ENCODE data around the gene ALDH9A1.
"Not testable (repeated sequence)": the region's sequence is repeated elsewhere in the genome, so short reads cannot be mapped to it uniquely, and the experiment has no call there.

ALDH9A1 gene

DNA sequence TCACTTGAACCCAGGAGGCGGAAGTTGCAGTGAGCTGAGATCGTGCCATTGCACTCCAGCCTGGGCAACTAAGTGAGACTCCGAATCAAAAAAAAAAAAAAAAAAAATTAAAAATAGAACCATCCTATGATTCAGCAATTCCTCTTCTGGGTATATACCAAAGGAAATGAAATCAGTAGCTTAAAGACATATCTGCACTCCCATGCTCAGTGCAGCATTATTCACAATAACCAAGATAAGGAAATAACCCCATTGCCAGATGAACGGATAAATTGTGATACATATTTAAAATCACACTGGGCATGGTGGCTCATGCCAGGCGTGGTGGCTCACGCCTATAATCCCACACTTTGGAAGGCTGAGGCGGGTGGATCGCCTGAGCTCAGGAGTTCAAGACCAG lies 23.8 kb downstream of the ALDH9A1 start:
- ATAC-seq: no peak
- H3K27me3 Mint-ChIP-seq: no peaks in the 10 kb centered on the region
- H3K4me3 Mint-ChIP-seq: no peak overlapping the region
- H3K27ac Mint-ChIP-seq: no peak overlapping the region
- H3K9me3 Mint-ChIP-seq: no peaks in the 10 kb centered on the region
- DNase-seq: no peak
- H3K4me1 Mint-ChIP-seq: peaks cover 20% of the 10 kb centered on the region

DNA sequence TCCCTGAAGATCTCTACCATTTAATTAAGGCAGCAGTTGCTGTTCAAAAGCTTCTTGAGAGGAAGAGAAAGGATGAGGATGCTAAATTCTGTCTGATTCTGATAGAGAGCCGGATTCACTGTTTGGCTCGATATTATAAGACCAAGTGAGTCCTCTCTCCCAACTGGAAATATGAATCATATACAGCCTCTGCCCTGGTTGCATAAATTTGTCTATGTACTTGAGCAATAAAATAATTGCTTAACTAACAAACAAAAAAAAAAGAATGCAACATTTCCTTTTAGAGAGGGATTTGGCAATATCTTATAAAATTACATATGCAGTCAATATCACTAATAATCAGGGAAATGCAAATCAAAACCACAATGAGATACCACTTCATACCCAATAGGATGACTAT lies 26.8 kb downstream of the ALDH9A1 start:
- Mint-ChIP-seq H3K27me3 (no peaks in the 10 kb centered on the region), H3K4me1 (peaks cover 6% of the 10 kb centered on the region), H3K4me3 (no peak overlapping the region), H3K9me3 (no peaks in the 10 kb centered on the region), H3K27ac (no peak overlapping the region)
- no peak for DNase-seq
- ATAC-seq: no peak

DNA sequence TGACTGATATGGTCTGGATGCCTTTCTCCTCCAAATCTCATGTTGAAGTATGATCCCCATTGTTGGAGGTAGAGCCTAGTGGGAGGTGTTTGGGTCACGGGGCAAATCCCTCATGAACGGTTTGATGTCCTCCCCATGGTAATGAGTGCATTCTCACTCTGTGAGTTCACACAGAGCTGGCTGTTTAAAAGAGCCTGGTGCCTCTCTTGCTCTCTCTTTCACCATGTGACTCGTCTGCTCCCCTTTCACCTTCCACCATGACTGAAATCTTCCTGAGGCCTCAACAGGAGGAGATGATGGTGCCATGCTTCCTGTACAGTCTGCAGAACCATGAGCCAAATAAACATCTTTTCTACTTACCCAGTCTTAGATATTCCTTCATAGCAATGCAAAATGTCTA lies 30.2 kb downstream of the ALDH9A1 start:
- no peaks in the 10 kb centered on the region for H3K27me3 Mint-ChIP-seq
- H3K4me1 Mint-ChIP-seq: peaks cover 8% of the 10 kb centered on the region
- peak overlapping the region in 1 of 2 donors; percentile 57 for H3K27ac Mint-ChIP-seq
- no peak for DNase-seq
- H3K4me3 Mint-ChIP-seq: no peak overlapping the region
- no peak for ATAC-seq
- H3K9me3 Mint-ChIP-seq: no peaks in the 10 kb centered on the region

DNA sequence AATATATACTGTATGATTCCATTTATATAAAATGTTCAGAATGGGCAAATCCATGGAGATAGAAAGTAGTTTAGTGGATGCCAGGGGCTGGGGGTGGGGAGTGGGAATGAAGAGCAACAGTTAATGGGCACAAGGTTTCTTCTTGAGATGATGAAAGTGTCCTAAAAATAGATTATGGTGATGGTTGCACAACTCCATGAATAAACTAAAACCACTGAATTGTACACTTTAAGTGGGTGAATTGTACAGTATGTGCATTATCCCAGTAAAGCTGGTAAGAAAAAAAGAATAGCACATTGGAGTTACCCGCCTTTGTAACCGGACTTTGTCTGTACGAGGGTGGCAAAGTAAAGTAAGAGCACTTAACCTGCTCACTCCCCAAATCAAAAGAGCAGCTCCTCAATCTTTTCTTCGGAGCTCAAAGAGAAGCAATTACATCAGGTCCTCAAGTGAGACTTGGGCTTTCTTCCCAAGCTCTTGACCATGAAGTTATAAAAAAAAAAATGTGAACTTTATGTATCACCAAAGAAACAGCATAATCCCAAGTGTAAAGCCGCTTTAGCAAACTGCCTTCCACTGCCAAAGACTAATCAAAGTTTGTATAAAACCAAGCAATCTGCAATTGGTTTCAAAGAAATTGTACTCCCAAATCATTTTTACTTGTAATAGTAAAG lies 32.1 kb downstream of the ALDH9A1 start:
- ATAC-seq: no peak
- no peaks in the 10 kb centered on the region for H3K27me3 Mint-ChIP-seq
- H3K4me3 Mint-ChIP-seq: no peak overlapping the region
- no peak overlapping the region for H3K27ac Mint-ChIP-seq
- no peaks in the 10 kb centered on the region for H3K9me3 Mint-ChIP-seq
- DNase-seq: no peak
- H3K4me1 Mint-ChIP-seq: peaks cover 8% of the 10 kb centered on the region

DNA sequence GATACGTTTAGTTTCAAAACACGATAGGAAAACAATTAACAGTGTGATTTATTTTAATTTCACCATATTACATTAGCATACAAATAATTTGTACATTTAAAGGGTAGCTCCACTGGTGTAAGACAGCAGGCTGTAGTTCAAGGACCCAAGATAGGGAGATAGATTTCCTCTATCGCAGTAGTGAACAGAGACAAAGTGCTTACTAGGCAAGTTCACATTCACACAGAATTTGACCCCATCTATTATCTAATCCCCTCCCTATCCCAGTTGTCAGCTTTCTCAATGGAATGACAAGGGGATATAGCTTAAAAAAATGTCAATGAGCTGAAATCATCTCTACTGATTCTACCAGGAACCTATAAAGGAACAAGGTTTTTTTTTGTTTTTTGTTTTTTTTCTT lies 36.2 kb downstream of the ALDH9A1 start:
- H3K27ac Mint-ChIP-seq: peak overlapping the region in 1 of 2 donors; percentile 22
- peaks cover 8% of the 10 kb centered on the region for H3K4me1 Mint-ChIP-seq

DNA sequence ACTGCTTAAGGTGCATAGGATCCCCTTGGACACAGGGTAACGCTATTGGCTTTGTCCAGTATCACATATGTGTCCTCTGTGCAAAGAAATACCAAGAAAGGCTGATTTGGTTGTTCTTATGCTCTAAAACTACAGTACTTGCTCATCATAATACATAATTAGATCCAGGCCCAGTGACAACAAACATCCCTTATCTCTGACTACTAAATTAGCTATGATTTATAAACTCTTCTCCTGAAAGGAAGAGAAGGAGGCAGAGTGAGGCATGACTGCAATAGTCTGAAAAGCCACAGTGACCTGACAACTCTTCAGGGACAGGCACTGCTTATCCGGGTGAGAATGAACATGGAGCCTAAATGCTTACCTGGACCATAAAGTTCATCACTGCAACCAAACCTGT lies 36.7 kb downstream of the ALDH9A1 start:
- H3K27ac Mint-ChIP-seq: peak overlapping the region in 1 of 2 donors; percentile 22
- H3K4me3 Mint-ChIP-seq: no peak overlapping the region
- ATAC-seq: no peak
- no peak for DNase-seq
- no peaks in the 10 kb centered on the region for H3K27me3 Mint-ChIP-seq
- H3K4me1 Mint-ChIP-seq: peaks cover 8% of the 10 kb centered on the region
- H3K9me3 Mint-ChIP-seq: no peaks in the 10 kb centered on the region

More for the DNA sequence above, 36.2 kb downstream of the ALDH9A1 start:
- Mint-ChIP-seq H3K27me3 (no peaks in the 10 kb centered on the region), H3K9me3 (no peaks in the 10 kb centered on the region), H3K4me3 (no peak overlapping the region)
- DNase-seq: no peak
- ATAC-seq: no peak

DNA sequence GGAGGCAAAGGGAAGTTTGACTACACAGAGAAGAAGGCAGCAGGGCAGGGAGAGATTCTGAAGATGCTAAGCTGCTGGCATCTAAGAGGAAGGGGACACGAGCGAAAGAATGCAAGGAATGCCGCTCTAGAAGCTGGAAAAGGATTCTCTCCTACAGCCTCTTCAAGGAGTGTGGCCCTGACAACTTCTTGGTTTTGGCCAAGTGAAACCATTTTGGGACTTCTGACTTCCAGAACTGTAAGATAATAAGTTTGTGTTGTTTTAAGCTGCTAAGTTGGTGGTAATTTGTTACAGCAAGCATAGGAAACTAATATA lies 38.8 kb downstream of the ALDH9A1 start:
- Mint-ChIP-seq H3K27me3 (no peaks in the 10 kb centered on the region), H3K27ac (peak overlapping the region in 1 of 2 donors; percentile 25), H3K4me3 (no peak overlapping the region), H3K9me3 (no peaks in the 10 kb centered on the region), H3K4me1 (no peaks in the 10 kb centered on the region)
- no peak for DNase-seq
- no peak for ATAC-seq

DNA sequence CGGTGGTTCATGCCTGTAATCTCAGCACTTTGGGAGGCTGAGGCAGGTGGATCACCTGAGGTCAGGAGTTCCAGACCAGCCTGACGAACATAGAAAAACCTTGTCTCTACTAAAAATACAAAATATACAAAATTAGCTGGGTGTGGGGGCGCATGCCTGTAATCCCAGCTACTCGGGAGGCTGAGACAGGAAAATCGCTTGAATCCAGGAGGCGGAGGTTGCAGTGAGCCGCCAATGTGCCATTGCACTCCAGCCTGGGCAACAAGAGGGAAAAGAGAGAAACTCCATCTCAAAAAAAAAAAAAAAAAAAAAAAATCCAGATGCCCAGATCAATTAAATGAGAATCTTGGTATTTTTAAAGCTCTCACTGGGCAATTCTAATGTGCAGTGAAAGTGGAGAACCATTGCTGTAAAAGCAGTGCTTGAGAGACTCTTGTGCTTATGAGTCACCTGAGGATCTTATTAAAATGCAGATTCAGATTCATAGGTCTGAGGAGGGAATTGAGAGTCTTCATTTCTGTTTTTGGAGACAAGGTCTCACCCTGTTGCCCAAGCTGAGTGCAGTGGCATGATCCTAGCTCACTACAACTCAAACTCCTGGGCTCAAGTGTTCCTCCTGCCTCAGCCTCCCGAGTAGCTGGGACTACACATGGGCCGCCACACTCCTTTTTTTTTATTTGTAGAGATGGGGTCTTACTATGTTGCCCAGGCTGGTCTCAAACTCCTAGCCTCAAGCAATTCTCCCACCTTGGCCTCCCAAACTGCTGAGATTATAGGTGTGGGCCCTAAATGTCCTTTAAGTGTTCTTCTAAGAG lies 39.4 kb downstream of the ALDH9A1 start:
- DNase-seq, H3K27me3 Mint-ChIP-seq, ATAC-seq, H3K9me3 Mint-ChIP-seq, H3K4me3 Mint-ChIP-seq, H3K4me1 Mint-ChIP-seq: not testable (repeated sequence)
- H3K27ac Mint-ChIP-seq: peak overlapping the region in 1 of 2 donors; percentile 12

DNA sequence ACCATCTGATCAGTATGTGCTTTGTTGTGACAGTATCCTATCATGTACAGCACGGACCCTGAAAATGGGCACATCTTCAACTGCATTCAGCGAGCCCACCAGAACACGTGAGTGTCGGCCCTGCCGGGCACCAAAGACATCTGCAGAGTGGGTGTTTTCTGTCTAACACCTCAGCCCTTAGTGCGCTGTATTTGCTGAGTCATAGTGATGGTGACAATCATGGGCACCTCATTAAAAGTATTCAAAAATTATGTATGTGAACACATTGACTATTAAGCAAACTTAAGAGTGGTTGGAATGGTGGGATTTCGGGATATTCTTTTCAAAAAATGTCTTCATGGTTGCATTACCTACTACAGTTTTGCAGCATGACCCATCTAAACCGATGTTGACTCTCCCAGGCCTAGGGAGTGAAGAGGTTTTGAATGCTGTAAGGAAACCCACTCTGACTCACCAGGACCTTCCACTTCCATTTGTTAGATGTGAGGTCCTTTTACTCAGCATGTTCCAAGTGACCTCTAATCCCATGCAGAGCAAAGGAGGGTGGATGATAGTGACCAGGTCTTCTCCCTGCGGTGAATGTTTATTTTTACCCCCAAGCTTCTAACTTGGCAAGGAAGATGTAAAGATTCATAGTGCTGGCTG lies 47.3 kb downstream of the ALDH9A1 start:
- Mint-ChIP-seq H3K27ac (no peak overlapping the region), H3K9me3 (no peaks in the 10 kb centered on the region), H3K4me3 (no peak overlapping the region), H3K4me1 (peaks cover 10% of the 10 kb centered on the region), H3K27me3 (no peaks in the 10 kb centered on the region)
- DNase-seq: no peak
- ATAC-seq: no peak

DNA sequence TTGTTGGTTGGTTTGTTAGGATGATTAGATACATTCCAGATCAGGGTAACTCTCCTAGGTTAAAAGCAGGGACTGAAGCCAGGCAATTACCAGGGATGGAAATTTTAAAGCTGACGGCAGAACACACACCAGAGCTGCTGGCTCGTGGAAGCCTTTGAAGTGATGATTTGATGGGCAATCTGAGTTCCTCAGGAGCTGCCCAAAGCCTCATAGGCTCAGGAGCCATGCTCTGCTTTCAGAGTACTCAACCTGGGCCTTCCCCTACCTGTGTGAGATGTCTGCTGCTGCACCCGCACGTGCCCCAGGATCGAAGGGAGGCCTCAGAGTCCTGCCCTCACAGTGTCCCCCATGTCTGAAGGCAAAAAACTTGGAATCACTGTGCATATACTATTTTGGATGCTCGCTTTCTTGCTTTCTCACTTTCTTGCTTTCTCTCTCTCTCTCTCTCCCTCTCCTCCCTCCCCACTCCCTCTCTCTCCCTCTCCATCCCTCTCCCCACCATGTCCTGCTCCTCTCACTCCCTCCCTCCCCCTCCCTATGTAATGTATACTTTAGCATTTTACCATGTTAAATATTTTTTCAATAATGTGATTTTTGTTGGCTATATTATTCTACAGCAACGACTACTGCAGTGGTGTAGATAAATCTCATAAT lies 49.3 kb downstream of the ALDH9A1 start:
- DNase-seq (no peak), ATAC-seq (no peak)
- H3K27me3 Mint-ChIP-seq: no peaks in the 10 kb centered on the region
- H3K27ac Mint-ChIP-seq: no peak overlapping the region
- no peaks in the 10 kb centered on the region for H3K9me3 Mint-ChIP-seq
- peaks cover 10% of the 10 kb centered on the region for H3K4me1 Mint-ChIP-seq
- no peak overlapping the region for H3K4me3 Mint-ChIP-seq

DNA sequence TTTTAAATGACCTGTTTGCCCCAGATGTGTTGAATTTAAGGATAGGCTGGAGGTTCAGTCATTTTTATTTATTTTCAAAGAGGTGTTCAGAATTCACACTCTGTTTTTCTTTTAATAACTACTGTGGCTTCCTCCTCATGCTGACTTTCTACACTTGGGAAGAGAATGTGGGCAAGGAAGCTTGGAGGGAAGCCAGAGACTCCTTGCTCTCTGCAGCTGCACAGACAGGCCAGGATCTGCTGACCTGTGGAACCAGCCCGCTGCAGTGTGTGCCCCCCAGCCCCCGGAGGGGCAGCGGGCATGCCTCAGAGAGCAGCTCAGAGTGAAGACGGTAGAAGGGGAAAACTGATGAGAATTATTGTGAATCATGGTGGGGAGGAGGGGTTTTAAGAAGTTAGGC lies 50.4 kb downstream of the ALDH9A1 start:
- ATAC-seq (no peak), DNase-seq (no peak)
- Mint-ChIP-seq H3K9me3 (no peaks in the 10 kb centered on the region), H3K27ac (peak overlapping the region; percentile 38 to 62), H3K4me3 (no peak overlapping the region), H3K27me3 (no peaks in the 10 kb centered on the region), H3K4me1 (peaks cover 10% of the 10 kb centered on the region)

DNA sequence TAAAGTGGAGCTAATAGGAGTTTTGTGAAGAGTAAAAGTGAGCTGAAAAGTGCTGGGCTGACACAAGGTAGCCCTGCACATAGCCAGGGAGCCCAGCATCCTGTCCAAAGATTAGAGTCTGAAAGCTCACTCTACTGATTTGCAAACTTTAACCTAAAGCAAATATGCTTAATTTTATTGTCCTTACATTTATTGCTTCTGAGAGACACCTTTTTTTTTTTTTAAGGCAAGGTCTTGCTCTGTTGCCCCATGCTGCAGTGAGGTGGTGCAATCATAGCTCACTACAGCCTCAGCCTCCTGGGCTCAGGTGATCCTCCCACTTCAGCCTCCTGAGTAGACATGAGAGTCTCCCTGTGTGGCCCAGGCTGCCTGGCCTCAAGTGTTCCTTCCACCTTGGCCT lies 50.8 kb downstream of the ALDH9A1 start:
- H3K9me3 Mint-ChIP-seq: no peaks in the 10 kb centered on the region
- ATAC-seq: no peak
- peaks cover 10% of the 10 kb centered on the region for H3K4me1 Mint-ChIP-seq
- H3K4me3 Mint-ChIP-seq: no peak overlapping the region
- no peak for DNase-seq
- no peaks in the 10 kb centered on the region for H3K27me3 Mint-ChIP-seq
- no peak overlapping the region for H3K27ac Mint-ChIP-seq

DNA sequence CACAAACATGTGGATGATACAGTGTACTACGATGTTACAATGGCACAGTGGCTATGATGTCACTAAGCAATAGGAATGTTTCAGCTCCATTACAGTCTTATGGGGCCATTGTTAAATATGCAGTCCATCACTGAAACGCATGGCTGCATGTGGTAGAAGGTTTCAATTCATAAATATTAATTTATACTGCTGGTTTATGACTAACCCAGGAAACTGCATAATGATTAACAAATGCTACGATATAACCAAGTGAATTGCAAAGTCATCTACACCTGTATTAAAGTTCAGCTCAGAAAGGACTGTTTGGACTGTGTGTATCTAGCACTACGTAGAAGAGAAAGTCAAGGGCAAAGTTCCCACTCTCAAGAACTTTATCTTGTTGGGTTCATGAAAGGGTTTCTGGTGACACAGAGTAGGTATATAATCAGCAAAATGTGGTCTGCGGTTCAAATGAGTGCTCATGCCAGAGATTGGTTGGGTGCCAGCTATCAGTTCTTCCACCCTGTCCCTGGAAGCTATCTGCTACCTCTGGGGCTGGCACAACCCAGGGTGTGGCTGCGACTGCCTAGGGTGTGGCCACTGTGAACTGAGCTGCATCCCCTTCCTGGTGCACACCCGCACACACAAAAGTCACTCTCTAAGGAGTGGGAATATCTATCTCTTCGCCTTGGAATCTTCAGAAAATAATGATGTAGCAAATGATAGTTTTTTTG lies 52.6 kb downstream of the ALDH9A1 start:
- Mint-ChIP-seq H3K27ac (no peak overlapping the region), H3K4me1 (peaks cover 14% of the 10 kb centered on the region), H3K27me3 (no peaks in the 10 kb centered on the region), H3K4me3 (no peak overlapping the region), H3K9me3 (no peaks in the 10 kb centered on the region)
- ATAC-seq: no peak
- no peak for DNase-seq

DNA sequence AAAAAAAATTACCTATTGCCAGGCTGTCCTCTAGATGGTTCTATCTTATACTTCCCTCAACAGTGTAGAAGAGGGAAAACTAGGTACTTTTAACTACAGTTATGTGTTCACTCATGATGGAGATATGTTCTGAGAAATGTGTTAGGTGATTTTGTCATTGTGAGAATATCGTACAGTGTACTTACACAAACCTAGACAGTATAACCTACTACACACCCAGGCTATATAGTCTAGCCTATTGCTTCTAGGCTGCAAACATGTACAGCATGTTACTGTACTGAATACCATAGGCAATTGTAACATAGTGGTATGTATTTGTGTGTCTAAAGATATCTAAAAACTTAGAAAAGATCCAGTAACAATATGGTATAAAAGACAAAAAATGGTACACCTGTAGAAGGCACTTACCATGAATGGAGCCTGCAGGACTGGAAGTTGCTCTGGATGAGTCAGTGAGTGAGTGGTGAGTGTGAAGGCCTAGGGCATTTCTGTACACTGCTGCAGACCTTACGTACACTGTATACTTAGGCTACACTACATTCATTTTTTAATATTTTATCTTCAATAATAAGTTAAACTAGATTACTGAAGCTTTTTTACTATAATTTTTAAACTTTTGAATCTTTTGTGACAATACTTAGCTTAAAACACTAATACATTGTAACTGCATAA lies 54.2 kb downstream of the ALDH9A1 start:
- no peaks in the 10 kb centered on the region for H3K27me3 Mint-ChIP-seq
- H3K4me3 Mint-ChIP-seq: no peak overlapping the region
- no peak overlapping the region for H3K27ac Mint-ChIP-seq
- H3K4me1 Mint-ChIP-seq: peaks cover 24% of the 10 kb centered on the region
- ATAC-seq (no peak), DNase-seq (no peak)
- no peaks in the 10 kb centered on the region for H3K9me3 Mint-ChIP-seq

Measured in stimulated activated naive CD8-positive, alpha-beta T cell treated with anti-CD3 and anti-CD28 coated beads, Interleukin-15, amount 100 ng/mL, for 72 hours (primary cell).